HUDEP-2 (cell line): ENCODE results near the gene PALM3.
"Not testable (repeated sequence)": the region's sequence is repeated elsewhere in the genome, so short reads cannot be mapped to it uniquely, and the experiment has no call there.

ENCODE experiments used
- DNase-seq, 76 experiments: peaks; one replicate each; lab custom pipeline; 2025; ENCODE audit not compliant: unreplicated experiment in 76 of 76; lab: John Stamatoyannopoulos, UW

The PALM3 gene

GRCh38 chr19:14061081-14061749 is 661 bp downstream of the PALM3 start:
- peak in 12 of 76 experiments; percentile 8 to 59 (median 28) for DNase-seq

GRCh38 chr19:14059652-14060155 is 2.2 kb downstream of the PALM3 start:
- DNase-seq = peak in 51 of 76 experiments; percentile 11 to 88 (median 57)

DNA sequence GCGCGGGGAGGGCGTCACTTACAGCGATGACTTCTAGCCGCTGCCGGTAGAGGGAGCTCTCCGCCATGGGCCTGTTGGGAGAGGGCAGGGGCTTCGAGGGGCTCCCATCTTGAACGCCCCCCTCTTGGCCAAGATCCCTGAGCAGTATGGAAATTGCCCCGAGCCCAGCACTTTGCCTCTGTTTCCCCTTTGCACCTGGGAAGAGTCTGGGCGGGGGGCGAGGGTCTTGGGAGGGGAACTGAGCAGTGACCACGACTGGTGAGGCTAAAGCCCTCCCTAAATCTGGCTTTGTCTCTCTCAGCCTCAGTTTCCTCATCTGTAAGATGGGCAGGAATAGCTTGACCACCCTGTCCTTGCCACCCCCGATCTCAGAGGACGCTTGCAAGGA is 2.8 kb downstream of the PALM3 start:
- DNase-seq = peak in 27 of 76 experiments; percentile 13 to 58 (median 33)

DNA sequence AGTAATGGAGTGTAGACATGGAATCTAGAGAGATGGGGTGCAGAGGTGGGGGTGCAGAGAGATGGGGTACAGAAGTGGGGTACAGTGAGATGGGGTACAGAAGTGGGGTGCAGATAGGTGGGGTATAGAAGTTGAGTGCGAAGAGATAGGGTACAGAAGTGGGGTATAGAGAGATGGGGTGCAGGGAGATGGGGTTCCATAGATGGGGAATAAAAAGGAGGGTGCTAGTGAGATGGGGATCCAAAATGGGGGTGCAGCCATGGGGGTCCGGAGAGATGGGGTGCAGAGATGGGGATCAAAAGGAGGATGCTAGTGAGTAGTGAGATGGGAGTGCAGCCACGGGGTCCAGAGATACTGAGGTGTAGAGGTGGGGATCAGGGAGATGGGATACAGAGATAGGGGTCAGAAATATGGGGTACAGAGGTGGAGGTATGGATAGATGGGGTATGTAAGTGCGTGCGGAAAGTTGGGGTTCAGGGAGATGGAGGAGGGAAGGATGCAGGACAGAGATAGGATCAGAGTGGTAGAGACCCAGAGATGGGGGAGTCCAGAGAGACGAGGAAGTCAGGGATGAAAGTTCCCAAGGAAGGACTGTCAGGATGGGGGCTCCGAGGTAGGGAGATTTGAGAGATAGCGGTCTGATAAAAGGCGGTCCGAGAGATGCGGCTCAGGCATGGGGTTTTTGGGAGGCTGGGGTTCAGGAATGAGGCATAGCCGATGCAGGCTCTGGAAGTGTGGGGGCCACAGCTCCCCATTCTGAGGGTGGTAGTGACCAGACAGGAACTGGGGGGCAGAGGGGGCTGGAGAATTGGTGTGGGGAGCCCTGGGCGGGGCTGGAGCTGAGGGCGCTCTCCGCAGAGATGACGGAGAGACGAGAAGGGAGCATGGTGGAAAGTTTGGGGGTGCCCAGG is 3.4 kb downstream of the PALM3 start:
- DNase-seq = peak in 1 of 76 experiments; percentile 17

DNA sequence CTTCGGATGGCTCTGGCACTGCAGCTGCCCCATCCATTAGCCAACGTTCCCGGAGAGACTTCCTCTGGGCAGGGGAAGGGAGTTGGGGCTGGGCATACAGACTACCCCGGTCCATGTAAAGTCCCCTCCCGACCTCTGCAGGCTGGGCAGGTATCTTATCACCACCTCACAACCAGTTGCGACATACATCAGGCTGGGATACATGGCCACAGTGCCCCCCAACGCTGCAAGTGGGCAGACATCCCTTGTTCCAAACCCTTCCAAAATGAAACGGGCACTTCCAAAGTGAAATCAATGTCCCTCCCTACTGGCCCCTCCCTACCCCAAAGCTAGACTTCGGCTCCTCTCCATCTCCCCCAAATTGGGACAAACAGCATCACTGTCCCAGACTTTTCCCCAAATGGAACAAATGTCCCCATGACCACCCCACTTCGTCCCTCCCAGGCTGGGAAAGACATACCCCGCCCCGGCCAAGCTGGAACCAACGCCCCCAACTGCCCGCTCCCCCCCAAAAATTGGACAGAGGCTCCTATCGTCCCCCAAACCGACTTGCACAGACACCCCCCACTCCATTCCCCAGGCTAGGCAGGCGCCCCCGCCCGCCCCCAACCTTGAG is 5.0 kb downstream of the PALM3 start:
- no peak for DNase-seq

DNA sequence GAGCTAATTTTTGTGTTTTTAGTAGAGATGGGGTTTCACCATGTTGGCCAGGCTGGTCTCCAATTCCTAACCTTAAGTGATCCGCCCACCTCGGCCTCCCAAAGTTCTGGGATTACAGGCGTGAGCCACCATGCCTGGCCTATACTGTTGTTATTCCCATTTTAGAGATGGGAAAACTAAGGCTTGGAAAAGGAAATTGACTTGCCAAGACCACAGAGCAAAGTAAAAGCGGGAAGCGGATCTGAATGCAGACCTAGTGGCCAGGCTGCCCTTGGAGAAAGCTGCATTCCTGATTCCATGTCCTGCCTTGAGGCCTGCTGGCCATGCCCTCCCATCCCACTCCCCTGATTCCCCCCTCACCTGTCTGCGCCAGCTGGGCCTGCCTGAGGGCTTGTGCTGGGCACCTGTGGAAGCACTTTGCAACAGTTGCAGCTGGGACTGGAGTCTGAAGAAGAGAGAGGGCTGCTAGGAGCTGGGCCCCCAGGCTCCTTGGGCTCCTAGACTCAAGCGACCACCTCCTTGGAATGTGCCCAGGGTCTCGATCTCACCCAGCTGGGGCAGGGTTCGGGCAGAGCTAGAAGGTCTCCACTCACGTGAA is 5.7 kb downstream of the PALM3 start:
- DNase-seq = no peak

- DNase-seq = no peak
Observed at GRCh38 chr19:14055396-14055795, 6.5 kb downstream of the PALM3 start.

GRCh38 chr19:14054721-14055120 is 7.2 kb downstream of the PALM3 start:
- DNase-seq = no peak

DNA sequence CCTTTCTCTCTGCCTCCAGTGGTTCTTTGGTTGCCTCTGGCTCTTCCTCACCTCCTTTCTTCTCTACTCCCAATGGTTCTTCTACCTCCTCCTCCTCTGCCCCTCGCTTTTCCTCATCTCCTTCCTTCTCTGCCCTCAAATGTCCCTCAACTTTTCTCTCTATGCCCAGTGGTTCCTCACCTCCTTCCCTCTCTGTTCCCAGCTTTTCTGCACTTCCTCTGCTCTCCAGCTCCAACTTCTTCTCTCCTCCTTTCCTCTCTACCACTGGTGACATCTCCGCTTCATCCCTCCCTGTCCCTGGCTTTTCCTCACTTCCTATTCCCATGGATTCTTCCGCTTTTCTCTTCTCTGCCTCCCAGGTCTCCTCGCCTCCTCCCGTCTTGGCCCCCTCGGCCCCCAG is 7.8 kb downstream of the PALM3 start:
- no peak for DNase-seq

DNA sequence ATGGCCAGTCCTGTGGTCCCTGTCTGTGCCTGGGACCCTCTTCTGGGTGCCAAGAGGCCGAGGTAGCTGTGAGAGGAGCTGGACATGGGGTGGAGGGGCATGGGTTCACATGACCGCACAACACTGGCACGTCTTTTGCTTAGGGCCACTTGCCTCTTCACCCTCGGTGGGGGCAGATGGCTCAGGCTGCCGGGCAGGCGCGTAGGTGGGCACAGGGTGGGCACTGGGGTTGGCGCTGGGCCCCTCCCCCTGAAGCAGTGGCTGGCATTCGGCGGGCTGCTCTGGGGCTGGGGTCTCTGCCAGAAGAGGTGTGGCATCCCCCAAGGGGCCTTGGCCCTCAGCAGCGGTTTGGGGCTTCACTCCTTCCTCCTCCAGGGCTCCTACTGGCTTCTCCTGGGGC is 8.4 kb downstream of the PALM3 start:
- DNase-seq = no peak

DNA sequence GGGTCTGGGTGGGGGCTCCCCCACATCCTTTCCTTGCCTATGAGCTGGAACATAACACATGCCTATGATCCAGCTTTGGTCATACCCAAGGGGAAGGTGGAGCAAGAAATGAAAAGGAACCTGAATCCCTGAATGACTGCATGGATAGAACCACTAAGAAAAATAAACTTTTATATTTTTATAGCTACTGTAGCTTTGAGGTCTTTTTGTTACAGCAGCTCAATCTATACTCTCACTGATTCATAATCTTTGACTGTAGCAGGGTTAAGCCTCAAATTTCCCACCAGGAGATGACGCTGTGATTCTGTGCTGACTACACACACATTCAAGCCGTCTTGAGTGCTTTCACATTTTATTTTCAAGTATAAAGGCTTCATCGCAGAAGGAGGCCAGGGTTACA is 8.8 kb downstream of the PALM3 start:
- no peak for DNase-seq

DNA sequence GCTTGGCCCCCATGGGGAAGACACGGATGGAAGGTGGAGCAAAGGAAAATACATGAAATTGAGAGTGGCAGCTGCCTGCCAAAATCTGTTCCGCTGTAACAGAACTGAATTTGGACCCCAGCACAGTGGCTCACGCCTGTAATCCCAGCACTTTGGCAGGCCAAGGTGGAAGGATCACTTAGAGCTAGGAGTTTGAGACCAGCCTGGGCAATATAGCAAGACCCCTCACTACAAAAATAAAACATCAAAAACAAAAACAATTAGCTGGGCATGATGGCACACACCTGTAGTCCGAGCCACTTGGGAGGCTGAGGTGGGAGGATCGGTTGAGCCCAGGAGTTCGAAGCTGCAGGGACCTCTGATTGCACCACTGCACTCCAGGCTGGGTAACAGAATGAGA is 9.4 kb downstream of the PALM3 start:
- no peak for DNase-seq

GRCh38 chr19:14051980-14052379 is 9.9 kb downstream of the PALM3 start:
- DNase-seq = no peak

- not testable (repeated sequence) for DNase-seq
Observed at GRCh38 chr19:14050961-14051360, 10.9 kb downstream of the PALM3 start.

DNA sequence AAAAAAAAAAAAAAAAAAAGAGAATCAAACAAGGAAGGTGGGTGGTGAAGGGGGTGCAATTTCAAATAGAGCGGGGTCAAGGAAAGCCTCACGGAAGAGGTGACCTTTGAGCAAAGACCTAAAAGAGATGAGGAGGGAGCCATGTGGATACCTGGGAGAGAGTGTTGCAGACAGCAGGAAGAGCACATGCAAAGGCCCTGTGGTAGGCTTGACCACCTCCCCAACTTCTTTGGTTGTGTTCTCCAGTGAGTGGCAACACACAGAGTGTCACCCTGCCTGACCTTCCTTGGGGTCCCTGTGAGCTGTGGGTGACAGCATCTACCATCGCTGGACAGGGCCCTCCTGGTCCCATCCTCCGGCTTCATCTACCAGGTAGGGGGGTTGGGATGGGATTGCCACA is 11.4 kb downstream of the PALM3 start:
- DNase-seq = no peak

DNA sequence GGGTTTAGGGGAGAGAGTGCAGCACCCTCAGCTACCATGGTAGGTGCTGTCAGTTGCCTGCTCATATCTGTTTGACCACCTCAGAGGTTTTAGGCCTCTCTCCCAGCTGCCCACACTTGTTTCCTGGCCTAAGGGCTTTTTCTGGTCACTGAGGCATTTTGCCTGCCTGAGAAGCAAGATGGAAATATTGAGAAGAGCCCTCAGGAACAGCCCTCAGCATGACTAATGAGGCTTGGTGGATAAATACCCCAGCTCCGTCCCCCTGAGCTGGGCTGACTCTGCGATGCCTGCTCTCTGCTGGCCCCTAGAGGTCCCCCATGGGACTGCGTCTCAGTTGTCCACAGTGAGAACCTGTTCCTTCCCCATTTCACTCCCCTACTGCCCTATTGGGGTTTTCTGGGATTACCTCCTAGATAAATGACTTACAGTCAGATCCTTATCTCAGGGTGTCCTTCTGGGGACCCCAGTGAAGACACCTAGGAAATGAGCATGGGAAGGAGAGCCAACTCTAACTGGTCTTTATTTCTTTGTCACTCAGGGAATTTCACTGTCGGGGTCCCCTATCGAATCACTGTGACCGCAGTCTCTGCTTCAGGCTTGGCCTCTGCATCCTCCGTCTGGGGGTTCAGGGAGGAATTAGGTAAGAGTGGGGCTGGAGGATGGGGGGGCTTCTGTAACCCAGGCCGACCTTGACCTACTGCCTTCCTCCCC is 13.3 kb downstream of the PALM3 start:
- peak in 59 of 76 experiments; percentile 18 to 81 (median 60) for DNase-seq

DNA sequence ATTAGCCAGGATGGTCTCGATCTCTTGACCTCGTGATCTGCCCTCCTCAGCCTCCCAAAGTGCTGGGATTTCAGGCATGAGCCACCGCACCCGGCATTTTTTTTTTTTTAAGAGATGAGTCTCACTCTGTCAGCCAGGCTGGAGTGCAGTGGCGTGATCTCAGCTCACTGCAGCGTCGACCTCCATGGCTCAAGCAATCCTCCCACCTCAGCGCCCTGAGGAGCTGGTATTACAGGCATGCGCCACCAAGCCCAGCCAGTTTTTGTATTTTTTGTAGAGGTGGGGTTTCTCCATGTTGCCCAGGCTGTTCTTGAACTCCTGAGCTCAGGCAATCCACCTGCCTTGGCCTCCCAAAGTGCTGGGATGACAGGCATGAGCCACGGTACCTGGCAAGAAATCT is 14.0 kb downstream of the PALM3 start:
- DNase-seq = not testable (repeated sequence)

DNA sequence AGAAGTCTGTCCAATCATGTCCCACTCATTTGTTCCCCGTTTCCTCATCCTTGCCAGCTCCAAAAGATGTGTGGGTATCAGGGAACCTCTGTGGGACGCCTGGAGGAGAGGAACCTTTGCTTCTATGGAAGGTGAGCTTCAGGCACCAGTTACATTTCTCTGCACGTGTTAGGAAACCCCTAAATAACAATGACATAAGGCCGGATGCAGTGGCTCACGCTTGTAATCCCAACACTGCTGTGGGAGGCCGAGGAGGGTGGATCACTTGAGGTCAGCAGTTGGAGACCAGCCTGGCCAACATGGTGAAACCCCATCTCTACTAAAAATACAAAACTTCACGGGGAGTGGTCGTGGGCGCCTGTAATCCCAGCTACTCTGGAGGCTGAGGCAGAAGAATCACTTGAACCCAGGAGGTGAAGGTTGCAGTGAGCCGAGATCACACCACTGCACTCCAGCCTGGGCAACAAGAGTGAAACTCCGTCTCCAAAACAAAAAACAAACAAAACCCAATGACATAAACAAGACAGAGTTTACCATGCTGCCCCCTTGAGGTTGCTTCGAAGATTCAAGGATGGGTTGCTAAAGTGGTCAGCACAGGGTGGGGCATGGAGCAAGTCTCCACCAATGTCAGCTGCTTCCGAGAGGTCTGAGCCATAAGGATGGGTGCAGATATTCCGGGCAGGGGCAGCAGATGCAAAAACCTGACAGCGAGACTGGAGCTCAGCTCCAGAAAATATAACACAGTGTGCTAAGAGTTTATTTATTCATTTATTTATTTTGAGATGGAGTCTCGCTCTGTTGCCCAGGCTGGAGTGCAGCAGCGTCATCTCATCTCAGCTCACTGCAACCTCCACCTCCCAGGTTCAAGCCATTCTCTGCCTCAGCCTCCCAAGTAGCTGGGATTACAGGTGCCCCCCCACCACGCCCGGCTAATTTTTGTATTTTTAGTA is 18.9 kb downstream of the PALM3 start:
- peak in 56 of 76 experiments; percentile 13 to 83 (median 46) for DNase-seq

DNA sequence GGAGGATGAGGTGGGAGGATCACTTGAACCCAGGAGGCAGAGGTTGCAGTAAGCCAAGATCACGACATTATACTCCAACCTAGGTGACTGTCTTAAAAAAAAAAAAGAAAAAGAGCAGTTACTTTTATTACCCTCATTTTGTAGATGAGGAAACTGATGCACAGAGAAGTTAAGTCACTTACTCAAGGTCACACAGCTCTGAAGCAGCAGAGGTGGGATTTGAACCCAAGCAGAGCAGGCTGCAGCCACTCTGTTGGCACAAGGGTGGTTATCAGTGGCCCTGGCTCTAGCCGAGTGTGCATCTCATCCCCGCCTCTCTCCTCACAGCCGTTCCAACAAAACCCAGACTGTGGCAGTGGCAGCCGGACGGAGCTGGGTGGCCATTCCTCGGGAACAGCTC is 22.7 kb downstream of the PALM3 start:
- DNase-seq = no peak
